ENCODE measurements around the gene FDXR. TPM values are rescaled to one million over a fixed set of nuclear protein-coding genes. Genes with fewer than 3 reads are reported as not detected.

The FDXR gene
- total RNA-seq, 1 donor from 2014 or later: 20.5 TPM

DNA sequence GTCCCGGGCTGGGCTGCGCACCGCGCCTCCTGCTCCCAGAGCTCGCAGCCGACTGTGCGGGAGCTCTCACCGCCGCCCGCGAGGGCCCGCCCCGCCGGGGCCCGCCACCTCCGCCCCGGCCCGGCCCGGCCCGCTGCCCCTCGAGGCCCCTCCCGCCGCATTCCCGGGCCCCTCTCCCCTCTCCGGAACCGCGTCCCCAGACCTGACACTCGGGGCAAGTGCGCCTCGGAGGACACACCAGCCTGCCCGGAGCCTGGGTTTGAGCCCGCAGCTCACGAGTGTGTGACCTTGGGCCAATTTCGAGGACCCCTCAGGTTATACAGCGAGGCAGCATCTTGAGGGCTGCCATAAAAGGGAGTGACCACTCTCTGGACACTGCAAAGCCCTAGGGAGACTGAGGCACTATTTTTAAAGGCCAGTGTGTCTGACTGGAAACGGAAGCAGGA, 11.1 kb downstream of the FDXR start:
- H3K27ac Mint-ChIP-seq: no peak overlapping the region
- intact Hi-C loops (cut with micrococcal nuclease): no loop called here
- no peaks in the 10 kb centered on the region for H3K9me3 Mint-ChIP-seq
- peaks cover 41% of the 10 kb centered on the region for H3K27me3 Mint-ChIP-seq
- H3K4me3 Mint-ChIP-seq: no peak overlapping the region
- H3K4me1 Mint-ChIP-seq: peaks cover 9% of the 10 kb centered on the region
- no peak for DNase-seq
- peaks cover 15% of the 10 kb centered on the region for H3K36me3 Mint-ChIP-seq (ENCODE audit: low read depth)

GRCh38 chr17:74860872-74861661, 11.7 kb downstream of the FDXR start:
- peaks cover 9% of the 10 kb centered on the region for H3K4me1 Mint-ChIP-seq
- H3K27ac Mint-ChIP-seq: no peak overlapping the region
- intact Hi-C loops (cut with micrococcal nuclease): no loop called here
- peaks cover 15% of the 10 kb centered on the region for H3K36me3 Mint-ChIP-seq (ENCODE audit: low read depth)
- DNase-seq: peak; percentile 65
- H3K9me3 Mint-ChIP-seq: no peaks in the 10 kb centered on the region
- H3K27me3 Mint-ChIP-seq: peaks cover 47% of the 10 kb centered on the region
- H3K4me3 Mint-ChIP-seq: no peak overlapping the region

DNA sequence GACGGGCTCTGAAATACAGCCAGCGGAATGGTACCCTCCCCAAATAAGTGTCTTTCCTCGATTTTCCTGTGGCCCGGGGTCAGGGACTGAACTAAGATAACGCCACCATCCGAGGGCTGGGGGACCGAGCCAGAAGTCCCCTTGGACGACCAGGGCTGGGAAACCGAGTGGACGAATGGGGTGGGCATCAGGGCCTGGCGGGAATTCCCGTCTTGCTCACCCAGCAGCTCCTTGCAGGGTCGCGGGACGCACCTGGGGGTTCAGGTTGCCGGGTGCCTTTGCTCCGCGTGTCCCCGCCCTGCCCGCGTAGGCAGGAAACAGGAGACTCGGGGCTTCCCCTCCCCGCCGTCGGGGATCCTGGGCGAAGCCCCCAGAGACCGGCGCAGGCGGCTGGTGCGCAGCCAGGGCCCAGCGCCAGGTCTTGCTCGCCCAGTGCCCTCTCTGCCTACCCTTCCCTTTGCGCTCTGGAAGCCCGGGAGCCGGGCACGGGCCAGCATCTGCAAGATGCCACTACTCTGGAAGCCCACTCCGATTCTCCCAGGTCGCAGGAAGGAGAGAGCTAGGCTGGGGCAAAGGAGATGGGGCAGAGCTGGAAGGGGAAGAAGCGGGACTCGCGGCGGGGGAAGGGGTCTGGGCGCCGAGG, 12.4 kb downstream of the FDXR start:
- Mint-ChIP-seq H3K36me3 (ENCODE audit: low read depth) (peaks cover 15% of the 10 kb centered on the region), H3K4me3 (peak overlapping the region; percentile 50), H3K27ac (no peak overlapping the region), H3K9me3 (no peaks in the 10 kb centered on the region), H3K27me3 (peaks cover 53% of the 10 kb centered on the region), H3K4me1 (peaks cover 9% of the 10 kb centered on the region)
- DNase-seq: peak; percentile 69
- intact Hi-C loops (cut with micrococcal nuclease): no loop called here

- DNase-seq: peak; percentile 83
- H3K4me1 Mint-ChIP-seq: peaks cover 3% of the 10 kb centered on the region
- H3K36me3 Mint-ChIP-seq (ENCODE audit: low read depth): peaks cover 9% of the 10 kb centered on the region
- H3K4me3 Mint-ChIP-seq: peak within 1 kb of the TSS; percentile 56
- peak within 1 kb of the TSS; percentile 24 for H3K27ac Mint-ChIP-seq
- peaks cover 58% of the 10 kb centered on the region for H3K27me3 Mint-ChIP-seq
- H3K9me3 Mint-ChIP-seq: no peaks in the 10 kb centered on the region
- intact Hi-C loops (cut with micrococcal nuclease): no loop called here
Measured at GRCh38 chr17:74859459-74860228, 13.2 kb downstream of the FDXR start, which contains the start of gene GRIN2C. Gene GRIN2C (minus strand): TSS chr17:74859885. CDS start chr17:74855092, 4,793 bp downstream.

- intact Hi-C loops (cut with micrococcal nuclease): no loop called here
- Mint-ChIP-seq H3K36me3 (ENCODE audit: low read depth) (peaks cover 9% of the 10 kb centered on the region), H3K9me3 (no peaks in the 10 kb centered on the region), H3K4me1 (peaks cover 5% of the 10 kb centered on the region), H3K27me3 (peaks cover 61% of the 10 kb centered on the region), H3K27ac (peak overlapping the region; percentile 24), H3K4me3 (peak overlapping the region; percentile 56)
- DNase-seq: no peak
Measured at GRCh38 chr17:74858672-74859458, 13.9 kb downstream of the FDXR start.

- no peaks in the 10 kb centered on the region for H3K9me3 Mint-ChIP-seq
Measured at GRCh38 chr17:74857191-74857590, 15.6 kb downstream of the FDXR start.

GRCh38 chr17:74856112-74856511, 16.7 kb downstream of the FDXR start:
- Mint-ChIP-seq H3K27me3 (peaks cover 66% of the 10 kb centered on the region), H3K9me3 (no peaks in the 10 kb centered on the region), H3K4me3 (no peak overlapping the region), H3K4me1 (peaks cover 12% of the 10 kb centered on the region), H3K36me3 (ENCODE audit: low read depth) (no peaks in the 10 kb centered on the region), H3K27ac (no peak overlapping the region)
- DNase-seq: no peak
- intact Hi-C loops (cut with micrococcal nuclease): no loop called here

More at GRCh38 chr17:74857191-74857590, 15.6 kb downstream of the FDXR start:
- DNase-seq: no peak
- Mint-ChIP-seq H3K36me3 (ENCODE audit: low read depth) (peaks cover 2% of the 10 kb centered on the region), H3K27ac (no peak overlapping the region), H3K4me1 (peaks cover 12% of the 10 kb centered on the region), H3K4me3 (no peak overlapping the region), H3K27me3 (peaks cover 70% of the 10 kb centered on the region)
- intact Hi-C loops (cut with micrococcal nuclease): no loop called here

DNA sequence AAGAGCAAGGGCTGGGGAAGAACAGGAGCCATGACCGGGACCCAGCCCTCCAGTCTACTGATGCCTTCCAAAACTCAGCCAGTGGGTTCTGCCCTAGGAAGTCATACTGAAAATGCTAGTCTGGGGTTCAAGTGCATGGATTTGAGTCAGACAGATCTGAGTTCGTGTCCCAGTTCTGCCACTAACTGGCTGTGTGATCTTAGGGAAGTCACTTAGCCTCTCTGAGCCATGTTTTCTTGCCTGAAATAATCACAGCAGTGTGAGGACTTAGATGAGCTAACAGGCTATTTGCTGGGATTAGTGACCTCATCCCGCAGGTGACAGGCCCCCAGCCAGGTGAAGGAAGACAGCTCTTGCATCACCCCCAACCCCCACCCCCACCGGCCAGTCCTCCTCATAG, 17.5 kb downstream of the FDXR start:
- peaks cover 67% of the 10 kb centered on the region for H3K27me3 Mint-ChIP-seq
- intact Hi-C loops (cut with micrococcal nuclease): no loop called here
- H3K27ac Mint-ChIP-seq: no peak overlapping the region
- H3K36me3 Mint-ChIP-seq (ENCODE audit: low read depth): no peaks in the 10 kb centered on the region
- H3K4me3 Mint-ChIP-seq: no peak overlapping the region
- no peaks in the 10 kb centered on the region for H3K9me3 Mint-ChIP-seq
- no peak for DNase-seq
- peaks cover 12% of the 10 kb centered on the region for H3K4me1 Mint-ChIP-seq

DNA sequence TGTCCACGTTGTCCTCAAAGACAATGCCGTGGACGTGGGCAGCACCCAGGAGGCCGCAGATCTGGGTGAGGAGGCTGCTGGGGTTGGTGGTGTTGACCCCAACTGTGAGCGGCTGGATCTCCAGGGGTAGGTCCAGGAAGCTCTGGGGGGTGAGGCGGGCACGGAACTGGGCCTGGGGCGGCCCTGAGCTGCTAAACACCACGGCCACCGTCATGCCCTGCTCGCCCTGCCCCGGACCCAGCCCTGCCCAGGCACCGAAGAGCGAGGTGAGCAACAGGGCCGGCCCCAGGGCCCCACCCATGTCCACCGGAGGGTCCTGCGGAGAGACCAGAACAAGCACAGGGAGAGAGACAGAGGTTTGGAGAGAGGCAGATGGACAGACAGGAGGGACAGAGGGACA, 18.0 kb downstream of the FDXR start:
- Mint-ChIP-seq H3K36me3 (ENCODE audit: low read depth) (no peaks in the 10 kb centered on the region), H3K4me1 (peaks cover 10% of the 10 kb centered on the region), H3K9me3 (no peaks in the 10 kb centered on the region), H3K4me3 (no peak overlapping the region), H3K27me3 (peaks cover 63% of the 10 kb centered on the region), H3K27ac (no peak overlapping the region)
- intact Hi-C loops (cut with micrococcal nuclease): no loop called here
- no peak for DNase-seq

DNA sequence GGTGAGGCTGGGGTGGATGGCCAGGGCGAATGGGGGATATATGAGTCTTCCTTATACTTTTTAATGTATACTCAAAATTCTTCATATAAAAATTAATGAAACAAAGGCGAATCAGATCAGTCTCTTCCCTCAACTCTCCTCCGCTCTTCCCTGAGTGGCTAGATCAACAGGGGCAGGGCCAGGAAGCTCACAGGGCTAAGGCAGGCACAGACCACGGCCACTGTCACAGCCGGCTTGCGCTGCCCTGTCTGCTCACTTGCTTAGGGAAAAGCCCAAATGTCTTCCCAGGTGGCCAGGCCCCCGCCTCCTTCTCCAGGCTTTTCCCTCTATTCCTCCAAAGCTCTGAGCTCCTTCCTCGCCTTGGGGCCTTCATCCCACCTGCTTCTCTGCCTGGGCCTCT, 19.1 kb downstream of the FDXR start:
- DNase-seq: no peak
- Mint-ChIP-seq H3K27me3 (peaks cover 53% of the 10 kb centered on the region), H3K27ac (no peak overlapping the region), H3K4me1 (peaks cover 9% of the 10 kb centered on the region), H3K4me3 (peak overlapping the region; percentile 88), H3K36me3 (ENCODE audit: low read depth) (no peaks in the 10 kb centered on the region), H3K9me3 (no peaks in the 10 kb centered on the region)
- intact Hi-C loops (cut with micrococcal nuclease): no loop called here

GRCh38 chr17:74853048-74853397, 19.8 kb downstream of the FDXR start:
- peaks cover 51% of the 10 kb centered on the region for H3K27me3 Mint-ChIP-seq
- no peaks in the 10 kb centered on the region for H3K36me3 Mint-ChIP-seq (ENCODE audit: low read depth)
- no peaks in the 10 kb centered on the region for H3K9me3 Mint-ChIP-seq
- intact Hi-C loops (cut with micrococcal nuclease): no loop called here
- DNase-seq: no peak
- H3K27ac Mint-ChIP-seq: peak overlapping the region; percentile 34
- peak overlapping the region; percentile 88 for H3K4me3 Mint-ChIP-seq
- peaks cover 9% of the 10 kb centered on the region for H3K4me1 Mint-ChIP-seq

DNA sequence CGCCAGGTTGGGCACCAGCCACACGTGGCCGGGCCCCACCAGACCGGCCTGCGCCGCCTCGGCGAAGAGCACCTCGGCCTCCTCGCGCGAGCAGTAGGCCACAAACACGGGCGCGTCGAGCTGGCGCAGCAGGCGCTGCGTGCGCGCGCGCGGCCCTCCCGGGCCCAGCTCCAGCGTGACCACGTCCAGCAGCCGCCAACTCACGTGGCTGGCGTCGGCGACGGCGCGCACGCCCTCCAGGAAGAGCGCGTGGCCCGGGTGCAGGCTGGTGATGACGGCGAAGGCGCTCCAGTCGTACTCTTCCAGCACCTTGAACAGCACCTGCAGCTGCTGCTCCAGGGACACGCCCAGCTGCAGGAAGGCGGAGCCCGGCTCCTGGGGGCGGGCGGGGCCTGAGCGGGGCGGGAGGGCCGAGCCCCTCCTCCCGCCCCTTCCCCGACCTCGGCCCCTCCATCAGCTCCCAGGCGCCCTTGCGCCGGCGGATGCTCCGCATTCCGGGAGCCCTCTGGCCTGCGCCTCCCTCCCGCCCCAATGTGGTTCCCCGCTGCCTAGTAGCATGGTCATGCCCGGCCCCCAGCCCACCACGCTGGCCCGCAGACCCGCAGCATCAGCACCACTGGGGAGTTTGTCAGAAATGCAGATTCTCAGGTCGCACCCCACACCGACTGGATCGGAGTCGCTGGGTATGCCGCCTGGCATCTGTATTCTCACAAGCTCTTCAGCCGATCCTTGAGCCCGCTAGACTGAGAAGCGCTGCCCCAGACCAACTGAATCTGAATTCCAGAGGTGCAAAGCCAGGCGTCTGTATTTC, 20.4 kb downstream of the FDXR start:
- intact Hi-C loops (cut with micrococcal nuclease): loop anchor here (1.0 kb wide), 1 partner anchor 21 kb away; no protein-coding TSS in a partner anchor
- Mint-ChIP-seq H3K4me3 (peak overlapping the region; percentile 88), H3K9me3 (no peaks in the 10 kb centered on the region), H3K36me3 (ENCODE audit: low read depth) (no peaks in the 10 kb centered on the region), H3K27ac (peak overlapping the region; percentile 34), H3K4me1 (peaks cover 9% of the 10 kb centered on the region), H3K27me3 (peaks cover 45% of the 10 kb centered on the region)
- peak; percentile 93 for DNase-seq

Measured in activated CD4-positive, alpha-beta T cell treated with anti-CD3 and anti-CD28 coated beads, Interleukin-2, amount 10 ng/mL, durations not matched to agents 24 days and 14 days (primary cell).